ENCODE data around the gene BSCL2. TPM values are rescaled to one million over a fixed set of nuclear protein-coding genes. Genes with fewer than 3 reads are reported as not detected.

Gene BSCL2
- total RNA-seq, 1 experiment from 2014 or later = 97.2 TPM

DNA sequence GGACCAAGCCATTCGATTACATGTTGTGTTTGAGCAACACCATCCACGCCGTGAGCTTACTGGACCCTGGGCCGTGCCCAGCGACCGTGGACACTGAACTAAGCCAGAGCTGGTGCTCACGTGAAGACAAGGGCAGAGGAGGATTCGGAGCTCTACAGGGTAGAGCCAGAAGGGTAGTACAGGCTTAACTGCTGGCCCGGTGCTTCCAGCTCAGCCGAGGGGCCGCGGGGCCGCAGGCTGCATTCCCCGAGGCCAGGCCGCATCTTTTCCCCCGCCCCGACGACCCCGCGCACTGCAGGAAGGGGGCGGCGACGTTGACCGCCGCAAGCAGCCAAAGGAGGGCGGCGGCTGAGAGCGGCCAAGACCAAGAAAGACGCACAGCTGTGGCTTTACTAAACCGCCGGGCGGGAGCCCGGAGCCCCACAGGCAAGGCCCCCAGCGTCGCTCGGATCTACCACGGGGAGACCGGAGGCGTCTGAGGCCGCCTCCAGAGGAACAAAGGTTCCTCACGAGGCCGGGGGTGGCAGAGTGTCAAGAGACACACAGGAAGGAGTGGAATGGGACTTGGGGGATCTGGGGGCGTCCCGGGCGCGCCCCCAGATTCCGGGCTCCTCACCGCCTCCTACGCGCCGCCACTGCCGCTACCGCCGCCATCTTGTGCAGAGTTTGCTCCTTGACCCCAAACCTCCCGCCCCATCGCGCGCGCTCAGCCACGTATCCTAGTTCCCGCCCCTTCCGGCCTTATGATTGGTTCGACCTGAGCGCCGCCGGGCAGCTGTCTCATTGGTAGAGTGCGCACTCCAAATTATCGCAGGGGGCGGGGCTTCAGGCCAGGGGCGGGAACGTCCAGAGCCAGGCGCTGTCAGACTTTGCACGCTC, 61.0 kb downstream of the BSCL2 start, which contains the start of gene GANAB (continued):
- TF ChIP-seq CTCF (IDR thresholded peaks at IDR 0.05) (no peak), NFYB (CRISPR knock-in tag; conservative IDR thresholded peaks at IDR 0.05; ENCODE audit: low read depth) (peak; percentile 58), ZNF416 (CRISPR knock-in tag; IDR thresholded peaks at IDR 0.05) (0 out of 2 replicates have a peak, but pooled peaks have one; percentile 74), E2F1 (CRISPR knock-in tag; IDR thresholded peaks at IDR 0.05) (0 out of 2 replicates have a peak, but pooled peaks have one; percentile 29), SP1 (CRISPR knock-in tag; conservative IDR thresholded peaks at IDR 0.05) (peak; percentile 86), USF2 (CRISPR knock-in tag; IDR thresholded peaks at IDR 0.05) (peak; percentile 36; the same call in 1 of the 2 replicates), CREM (CRISPR knock-in tag; IDR thresholded peaks at IDR 0.05) (peak; percentile 66; the same call in 1 of the 2 replicates), TP53 (CRISPR knock-in tag; IDR thresholded peaks at IDR 0.05) (0 out of 2 replicates have a peak, but pooled peaks have one; percentile 31), PRDM15 (CRISPR knock-in tag; IDR thresholded peaks at IDR 0.05) (peak; percentile 87), ELF4 (CRISPR knock-in tag; IDR thresholded peaks at IDR 0.05; ENCODE audit: low read depth) (0 out of 2 replicates have a peak, but pooled peaks have one; percentile 14), KAT7 (CRISPR knock-in tag; IDR thresholded peaks at IDR 0.05; ENCODE audit: borderline replicate concordance) (peak; percentile 61; the same call in 1 of the 2 replicates), FOXK1 (CRISPR knock-in tag; IDR thresholded peaks at IDR 0.05) (peak; percentile 39; the same call in 1 of the 2 replicates), ZNF232 (CRISPR knock-in tag; IDR thresholded peaks at IDR 0.05) (no peak), RORB (CRISPR knock-in tag; IDR thresholded peaks at IDR 0.05) (0 out of 2 replicates have a peak, but pooled peaks have one; percentile 21), E2F5 (CRISPR knock-in tag; IDR thresholded peaks at IDR 0.05) (peak; percentile 79; the same call in 1 of the 2 replicates), MYBL2 (CRISPR knock-in tag; IDR thresholded peaks at IDR 0.05) (peak; percentile 41; the same call in 1 of the 2 replicates)
- TF ChIP-seq, protein P1, sequence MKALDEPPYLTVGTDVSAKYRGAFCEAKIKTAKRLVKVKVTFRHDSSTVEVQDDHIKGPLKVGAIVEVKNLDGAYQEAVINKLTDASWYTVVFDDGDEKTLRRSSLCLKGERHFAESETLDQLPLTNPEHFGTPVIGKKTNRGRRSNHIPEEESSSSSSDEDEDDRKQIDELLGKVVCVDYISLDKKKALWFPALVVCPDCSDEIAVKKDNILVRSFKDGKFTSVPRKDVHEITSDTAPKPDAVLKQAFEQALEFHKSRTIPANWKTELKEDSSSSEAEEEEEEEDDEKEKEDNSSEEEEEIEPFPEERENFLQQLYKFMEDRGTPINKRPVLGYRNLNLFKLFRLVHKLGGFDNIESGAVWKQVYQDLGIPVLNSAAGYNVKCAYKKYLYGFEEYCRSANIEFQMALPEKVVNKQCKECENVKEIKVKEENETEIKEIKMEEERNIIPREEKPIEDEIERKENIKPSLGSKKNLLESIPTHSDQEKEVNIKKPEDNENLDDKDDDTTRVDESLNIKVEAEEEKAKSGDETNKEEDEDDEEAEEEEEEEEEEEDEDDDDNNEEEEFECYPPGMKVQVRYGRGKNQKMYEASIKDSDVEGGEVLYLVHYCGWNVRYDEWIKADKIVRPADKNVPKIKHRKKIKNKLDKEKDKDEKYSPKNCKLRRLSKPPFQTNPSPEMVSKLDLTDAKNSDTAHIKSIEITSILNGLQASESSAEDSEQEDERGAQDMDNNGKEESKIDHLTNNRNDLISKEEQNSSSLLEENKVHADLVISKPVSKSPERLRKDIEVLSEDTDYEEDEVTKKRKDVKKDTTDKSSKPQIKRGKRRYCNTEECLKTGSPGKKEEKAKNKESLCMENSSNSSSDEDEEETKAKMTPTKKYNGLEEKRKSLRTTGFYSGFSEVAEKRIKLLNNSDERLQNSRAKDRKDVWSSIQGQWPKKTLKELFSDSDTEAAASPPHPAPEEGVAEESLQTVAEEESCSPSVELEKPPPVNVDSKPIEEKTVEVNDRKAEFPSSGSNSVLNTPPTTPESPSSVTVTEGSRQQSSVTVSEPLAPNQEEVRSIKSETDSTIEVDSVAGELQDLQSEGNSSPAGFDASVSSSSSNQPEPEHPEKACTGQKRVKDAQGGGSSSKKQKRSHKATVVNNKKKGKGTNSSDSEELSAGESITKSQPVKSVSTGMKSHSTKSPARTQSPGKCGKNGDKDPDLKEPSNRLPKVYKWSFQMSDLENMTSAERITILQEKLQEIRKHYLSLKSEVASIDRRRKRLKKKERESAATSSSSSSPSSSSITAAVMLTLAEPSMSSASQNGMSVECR (CRISPR knock-in tag; IDR thresholded peaks at IDR 0.05; ENCODE audit: borderline replicate concordance) = peak; percentile 44; the same call in 1 of the 2 replicates
- TF ChIP-seq, protein P2, sequence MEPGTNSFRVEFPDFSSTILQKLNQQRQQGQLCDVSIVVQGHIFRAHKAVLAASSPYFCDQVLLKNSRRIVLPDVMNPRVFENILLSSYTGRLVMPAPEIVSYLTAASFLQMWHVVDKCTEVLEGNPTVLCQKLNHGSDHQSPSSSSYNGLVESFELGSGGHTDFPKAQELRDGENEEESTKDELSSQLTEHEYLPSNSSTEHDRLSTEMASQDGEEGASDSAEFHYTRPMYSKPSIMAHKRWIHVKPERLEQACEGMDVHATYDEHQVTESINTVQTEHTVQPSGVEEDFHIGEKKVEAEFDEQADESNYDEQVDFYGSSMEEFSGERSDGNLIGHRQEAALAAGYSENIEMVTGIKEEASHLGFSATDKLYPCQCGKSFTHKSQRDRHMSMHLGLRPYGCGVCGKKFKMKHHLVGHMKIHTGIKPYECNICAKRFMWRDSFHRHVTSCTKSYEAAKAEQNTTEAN (CRISPR knock-in tag; IDR thresholded peaks at IDR 0.05) = 0 out of 2 replicates have a peak, but pooled peaks have one; percentile 38
